ENCODE data around the gene BABAM2. TPM values are rescaled to one million over a fixed set of nuclear protein-coding genes. Genes with fewer than 3 reads are reported as not detected.

The BABAM2 gene
- total RNA-seq: 10 to 100 TPM; 35.0 to 70.5 (median 51.5) TPM

- H3K4me1 ChIP-seq: peaks cover 3 to 14% (median 3%) of the 10 kb centered on the region in 4 donors
- H3K4me3 ChIP-seq: peak within 1 kb of the TSS; percentile 61 to 80 (median 78)
- peaks cover 0 to 1% (median 0%) of the 10 kb centered on the region in 3 donors for H3K36me3 ChIP-seq
- peak within 1 kb of the TSS; percentile 87 to 98 (median 94) for H3K27ac ChIP-seq
- H3K9me3 ChIP-seq: no peaks in the 10 kb centered on the region
- TF ChIP-seq CTCF (IDR thresholded peaks at IDR 0.05) (peak in 1 of 6 experiments; percentile 20), POLR2A (IDR thresholded peaks at IDR 0.05) (peak; percentile 71 to 74)
- peak; percentile 83 to 94 (median 94) for DNase-seq
- no peaks in the 10 kb centered on the region for H3K27me3 ChIP-seq
These were observed at the start of gene BABAM2, which contains the start of gene RBKS for GRCh38 chr2:27890146-27890923. Gene BABAM2 (plus strand): TSS chr2:27890729. CDS start chr2:27894557, 3,828 bp downstream. Gene RBKS (minus strand): TSS chr2:27890387. CDS start chr2:27890345, 42 bp downstream.

- peaks cover 0 to 4% (median 0%) of the 10 kb centered on the region in 3 donors for H3K36me3 ChIP-seq
- no peaks in the 10 kb centered on the region for H3K9me3 ChIP-seq
- H3K27me3 ChIP-seq: no peaks in the 10 kb centered on the region
- H3K4me3 ChIP-seq: no peak overlapping the region
- no peak overlapping the region for H3K27ac ChIP-seq
- no peak for DNase-seq
- no peaks in the 10 kb centered on the region for H3K4me1 ChIP-seq
- no peak for TF ChIP-seq CTCF (IDR thresholded peaks at IDR 0.05)
- TF ChIP-seq POLR2A (IDR thresholded peaks at IDR 0.05): no peak
These were observed 47.6 kb upstream of the BABAM2 start for GRCh38 chr2:27842894-27843293.

GRCh38 chr2:27843992-27844391 is 46.5 kb upstream of the BABAM2 start:
- H3K9me3 ChIP-seq: no peaks in the 10 kb centered on the region
- H3K4me1 ChIP-seq: no peaks in the 10 kb centered on the region
- no peak overlapping the region for H3K27ac ChIP-seq
- TF ChIP-seq POLR2A (IDR thresholded peaks at IDR 0.05): no peak
- no peak for TF ChIP-seq CTCF (IDR thresholded peaks at IDR 0.05)
- H3K36me3 ChIP-seq: peaks cover 0 to 4% (median 0%) of the 10 kb centered on the region in 3 donors
- no peak for DNase-seq
- no peak overlapping the region for H3K4me3 ChIP-seq
- no peaks in the 10 kb centered on the region for H3K27me3 ChIP-seq

GRCh38 chr2:27844821-27845255 is 45.7 kb upstream of the BABAM2 start:
- H3K27ac ChIP-seq: no peak overlapping the region
- H3K36me3 ChIP-seq: peaks cover 0 to 4% (median 0%) of the 10 kb centered on the region in 3 donors
- no peak overlapping the region for H3K4me3 ChIP-seq
- no peaks in the 10 kb centered on the region for H3K4me1 ChIP-seq
- TF ChIP-seq POLR2A (IDR thresholded peaks at IDR 0.05) (no peak), CTCF (IDR thresholded peaks at IDR 0.05) (no peak)
- DNase-seq: no peak
- H3K27me3 ChIP-seq: no peaks in the 10 kb centered on the region
- no peaks in the 10 kb centered on the region for H3K9me3 ChIP-seq

GRCh38 chr2:27847333-27847732 is 43.2 kb upstream of the BABAM2 start:
- TF ChIP-seq POLR2A (IDR thresholded peaks at IDR 0.05): no peak
- TF ChIP-seq CTCF (IDR thresholded peaks at IDR 0.05): no peak
- Histone ChIP-seq H3K27me3 (no peaks in the 10 kb centered on the region), H3K4me3 (no peak overlapping the region), H3K4me1 (no peaks in the 10 kb centered on the region), H3K36me3 (peaks cover 0 to 4% (median 0%) of the 10 kb centered on the region in 3 donors), H3K9me3 (no peaks in the 10 kb centered on the region), H3K27ac (no peak overlapping the region)
- no peak for DNase-seq

All from Peyer's patch (tissue), 4 donors.